Measurements from ENCODE around the gene CD40LG. TPM values are rescaled to one million over a fixed set of nuclear protein-coding genes. Genes with fewer than 3 reads are reported as not detected.

Gene CD40LG
- total and polyA plus RNA-seq, 2 experiments from 2014 or later, result not detected

- H2AFZ ChIP-seq, result no peak overlapping the region
- no peaks in the 10 kb centered on the region for H3K79me2 ChIP-seq
- TF ChIP-seq EZH2phosphoT487 (IDR thresholded peaks at IDR 0.05; ENCODE audit: low read depth, severe bottlenecking, unreplicated experiment) (no peak), EZH2 (IDR thresholded peaks at IDR 0.05; ENCODE audit: borderline replicate concordance) (no peak), CTCF (IDR thresholded peaks at IDR 0.05; ENCODE audit: poor library complexity) (no peak)
- no peaks in the 10 kb centered on the region for H4K20me1 ChIP-seq (ENCODE audit: insufficient read depth, poor library complexity, severe bottlenecking)
- no peaks in the 10 kb centered on the region for H3K4me1 ChIP-seq (ENCODE audit: insufficient read depth)
- DNase-seq (ENCODE audit: low spot score), result no peak
- H3K27me3 ChIP-seq, result no peaks in the 10 kb centered on the region
- no peaks in the 10 kb centered on the region for H3K9me3 ChIP-seq (ENCODE audit: low read depth)
- no peak overlapping the region for H3K4me2 ChIP-seq
- WGBS (ENCODE audit: low lambda C conversion rate, missing lambda C conversion rate), result 90% methylated on average over 1 of the region's 1 CpG
- H3K27ac ChIP-seq, result no peak overlapping the region
- H3K4me3 ChIP-seq, result no peak overlapping the region
- H3K36me3 ChIP-seq (replicated peaks; ENCODE audit: insufficient read depth, low read depth), result no peaks in the 10 kb centered on the region
- no peaks in the 10 kb centered on the region for H3K9me2 ChIP-seq (replicated peaks; ENCODE audit: insufficient read depth)
These were observed 24.6 kb upstream of the CD40LG start for GRCh38 chrX:136623396-136623795.

GRCh38 chrX:136625246-136625645 lies 22.7 kb upstream of the CD40LG start:
- no peak overlapping the region for H3K27ac ChIP-seq
- WGBS (ENCODE audit: low lambda C conversion rate, missing lambda C conversion rate), result 64% methylated on average over 2 of the region's 2 CpGs
- H3K4me3 ChIP-seq, result no peak overlapping the region
- no peak overlapping the region for H3K4me2 ChIP-seq
- H4K20me1 ChIP-seq (ENCODE audit: insufficient read depth, poor library complexity, severe bottlenecking), result no peaks in the 10 kb centered on the region
- no peak overlapping the region for H2AFZ ChIP-seq
- no peak for DNase-seq (ENCODE audit: low spot score)
- TF ChIP-seq EZH2phosphoT487 (IDR thresholded peaks at IDR 0.05; ENCODE audit: low read depth, severe bottlenecking, unreplicated experiment), result no peak
- no peak for TF ChIP-seq CTCF (IDR thresholded peaks at IDR 0.05; ENCODE audit: poor library complexity)
- TF ChIP-seq EZH2 (IDR thresholded peaks at IDR 0.05; ENCODE audit: borderline replicate concordance), result no peak
- no peaks in the 10 kb centered on the region for H3K27me3 ChIP-seq
- no peaks in the 10 kb centered on the region for H3K9me2 ChIP-seq (replicated peaks; ENCODE audit: insufficient read depth)
- no peaks in the 10 kb centered on the region for H3K79me2 ChIP-seq
- no peaks in the 10 kb centered on the region for H3K36me3 ChIP-seq (replicated peaks; ENCODE audit: insufficient read depth, low read depth)
- no peaks in the 10 kb centered on the region for H3K4me1 ChIP-seq (ENCODE audit: insufficient read depth)
- H3K9me3 ChIP-seq (ENCODE audit: low read depth), result no peaks in the 10 kb centered on the region

DNA sequence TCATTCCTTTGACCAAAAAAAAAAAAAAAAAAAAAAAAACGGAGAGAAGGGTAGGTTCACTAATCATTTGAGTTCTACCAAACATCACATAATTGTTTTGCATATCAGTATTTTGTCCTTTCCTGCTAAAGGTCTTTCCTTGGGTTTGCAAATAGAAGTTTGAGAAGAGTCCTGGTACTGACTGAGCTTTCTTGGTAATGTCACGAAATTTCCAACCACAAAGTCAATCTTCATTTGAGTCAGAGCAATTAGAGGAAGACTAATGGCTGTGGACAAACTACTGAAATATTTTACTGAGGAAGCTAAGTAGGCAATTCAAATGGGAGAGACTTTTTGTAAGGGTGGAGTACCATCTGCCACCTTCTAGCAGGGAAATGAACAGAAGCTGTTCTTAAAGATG lies 21.7 kb upstream of the CD40LG start:
- no peaks in the 10 kb centered on the region for H3K9me3 ChIP-seq (ENCODE audit: low read depth)
- H2AFZ ChIP-seq, result no peak overlapping the region
- TF ChIP-seq EZH2 (IDR thresholded peaks at IDR 0.05; ENCODE audit: borderline replicate concordance) (no peak), EZH2phosphoT487 (IDR thresholded peaks at IDR 0.05; ENCODE audit: low read depth, severe bottlenecking, unreplicated experiment) (no peak), CTCF (IDR thresholded peaks at IDR 0.05; ENCODE audit: poor library complexity) (no peak)
- no peak overlapping the region for H3K27ac ChIP-seq
- 43% methylated on average over 2 of the region's 2 CpGs for WGBS (ENCODE audit: low lambda C conversion rate, missing lambda C conversion rate)
- H3K9me2 ChIP-seq (replicated peaks; ENCODE audit: insufficient read depth), result no peaks in the 10 kb centered on the region
- no peak overlapping the region for H3K4me2 ChIP-seq
- no peak overlapping the region for H3K4me3 ChIP-seq
- no peaks in the 10 kb centered on the region for H3K4me1 ChIP-seq (ENCODE audit: insufficient read depth)
- no peaks in the 10 kb centered on the region for H3K79me2 ChIP-seq
- no peaks in the 10 kb centered on the region for H3K27me3 ChIP-seq
- no peaks in the 10 kb centered on the region for H4K20me1 ChIP-seq (ENCODE audit: insufficient read depth, poor library complexity, severe bottlenecking)
- H3K36me3 ChIP-seq (replicated peaks; ENCODE audit: insufficient read depth, low read depth), result no peaks in the 10 kb centered on the region
- no peak for DNase-seq (ENCODE audit: low spot score)

DNA sequence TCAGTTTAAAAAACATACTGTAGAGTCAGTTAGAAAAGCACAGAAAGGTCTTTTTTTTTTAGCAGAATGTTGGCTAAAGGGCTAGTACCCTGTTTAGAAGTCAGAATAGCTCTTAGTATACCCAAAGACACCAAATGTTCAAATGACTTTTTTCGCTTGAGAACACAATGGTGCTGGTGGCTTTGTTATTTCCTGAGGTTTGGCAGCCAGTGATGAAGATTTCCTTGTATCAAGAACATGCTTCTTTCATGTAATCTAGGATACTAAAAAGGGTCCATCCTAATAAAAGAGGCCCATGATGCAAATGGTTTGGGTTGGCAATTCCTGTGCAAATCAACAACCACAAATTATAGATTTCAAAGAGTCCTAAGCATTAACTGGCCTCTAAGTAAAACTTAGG lies 21.1 kb upstream of the CD40LG start:
- H3K79me2 ChIP-seq, result no peaks in the 10 kb centered on the region
- no peak overlapping the region for H3K27ac ChIP-seq
- no peaks in the 10 kb centered on the region for H3K9me3 ChIP-seq (ENCODE audit: low read depth)
- no peaks in the 10 kb centered on the region for H3K36me3 ChIP-seq (replicated peaks; ENCODE audit: insufficient read depth, low read depth)
- no peaks in the 10 kb centered on the region for H3K9me2 ChIP-seq (replicated peaks; ENCODE audit: insufficient read depth)
- no peaks in the 10 kb centered on the region for H4K20me1 ChIP-seq (ENCODE audit: insufficient read depth, poor library complexity, severe bottlenecking)
- no peak overlapping the region for H3K4me2 ChIP-seq
- no peak for DNase-seq (ENCODE audit: low spot score)
- no peaks in the 10 kb centered on the region for H3K27me3 ChIP-seq
- H3K4me1 ChIP-seq (ENCODE audit: insufficient read depth), result no peaks in the 10 kb centered on the region
- H3K4me3 ChIP-seq, result no peak overlapping the region
- TF ChIP-seq CTCF (IDR thresholded peaks at IDR 0.05; ENCODE audit: poor library complexity) (no peak), EZH2 (IDR thresholded peaks at IDR 0.05; ENCODE audit: borderline replicate concordance) (no peak), EZH2phosphoT487 (IDR thresholded peaks at IDR 0.05; ENCODE audit: low read depth, severe bottlenecking, unreplicated experiment) (no peak)
- no peak overlapping the region for H2AFZ ChIP-seq
- WGBS (ENCODE audit: low lambda C conversion rate, missing lambda C conversion rate), result 70% methylated on average over 1 of the region's 1 CpG
